HepG2 (cell line): ENCODE results near the gene PTTG1. TPM values are rescaled to one million over a fixed set of nuclear protein-coding genes. Genes with fewer than 3 reads are reported as not detected.

Source experiments
- ASH2L ChIP-seq: fragments of 300-600, 200-600 bp; sonication (generic); IDR thresholded peaks from 2 replicates; pipeline ENCODE4 v1.7.0; 2017; ENCODE audit warnings: low read depth, mild to moderate bottlenecking, moderate library complexity, mixed read lengths, low read length; ENCODE audit not compliant: insufficient read length
- ATF7-NPFF ChIP-seq: sonication (generic); formaldehyde crosslinking; IDR thresholded peaks from 2 replicates; pipeline ENCODE4 v1.8.1; 2023; ENCODE audit warnings: mild to moderate bottlenecking, low read depth, missing genetic modification reagents, moderate library complexity
- CTCF ChIP-seq: sonication (generic); formaldehyde crosslinking; IDR thresholded peaks from 2 replicates; pipeline ENCODE4 v1.5.0; 2020; ENCODE audit warnings: mild to moderate bottlenecking, missing genetic modification reagents, moderate library complexity
- FOXP4 ChIP-seq: sonication (generic); formaldehyde crosslinking; IDR thresholded peaks from 2 replicates; pipeline ENCODE4 v1.4.0; 2020; ENCODE audit warnings: missing genetic modification reagents
- GATAD1 ChIP-seq: IDR thresholded peaks from 2 replicates; pipeline ENCODE4 v1.6.1; 2016; ENCODE audit warnings: missing genetic modification reagents, missing compliant biosample characterization
- HNRNPLL ChIP-seq: fragments of 200-400 bp; formaldehyde crosslinking; IDR thresholded peaks from 2 replicates; pipeline ENCODE4 v1.6.1; 2017; ENCODE audit warnings: mild to moderate bottlenecking, low read depth, low read length; ENCODE audit not compliant: poor library complexity, severe bottlenecking
- HOXA3 ChIP-seq: sonication (generic); formaldehyde crosslinking; IDR thresholded peaks from 2 replicates; pipeline ENCODE4 v1.5.0; 2020; ENCODE audit warnings: missing genetic modification reagents
- IKZF4 ChIP-seq: sonication (generic); formaldehyde crosslinking; IDR thresholded peaks from 2 replicates; pipeline ENCODE4 v1.5.1; 2020; ENCODE audit warnings: borderline replicate concordance, mild to moderate bottlenecking, low read depth, missing genetic modification reagents; ENCODE audit errors: not compliant biosample characterization
- ISL2 ChIP-seq: sonication (generic); formaldehyde crosslinking; IDR thresholded peaks from 2 replicates; pipeline ENCODE4 v1.5.0; 2020; ENCODE audit warnings: missing genetic modification reagents
- MAX ChIP-seq: IDR thresholded peaks from 2 replicates; pipeline ENCODE4 v1.6.1; 2012; ENCODE audit warnings: inconsistent platforms
- MXD4 ChIP-seq: IDR thresholded peaks from 2 replicates; pipeline ENCODE4 v1.6.1; 2016; ENCODE audit warnings: mild to moderate bottlenecking, missing biosample characterization, missing genetic modification reagents
- NAIF1 ChIP-seq: sonication (generic); formaldehyde crosslinking; IDR thresholded peaks from 2 replicates; pipeline ENCODE4 v1.5.0; 2020; ENCODE audit warnings: mild to moderate bottlenecking, missing genetic modification reagents, borderline replicate concordance
- NFATC3 ChIP-seq: sonication (generic); formaldehyde crosslinking; IDR thresholded peaks from 2 replicates; pipeline ENCODE4 v1.5.1; 2020; ENCODE audit warnings: mild to moderate bottlenecking, missing genetic modification reagents
- RFX3 ChIP-seq: IDR thresholded peaks from 2 replicates; pipeline ENCODE4 v1.6.1; 2016; ENCODE audit warnings: missing biosample characterization, missing genetic modification reagents
- STAT6 ChIP-seq: sonication (generic); formaldehyde crosslinking; IDR thresholded peaks from 2 replicates; pipeline ENCODE4 v1.4.0; 2020; ENCODE audit warnings: missing genetic modification reagents, mild to moderate bottlenecking, borderline replicate concordance
- TEAD2 ChIP-seq: sonication (generic); formaldehyde crosslinking; IDR thresholded peaks from 2 replicates; pipeline ENCODE4 v1.9.0; 2021; ENCODE audit warnings: missing genetic modification reagents
- THRA ChIP-seq: sonication (generic); formaldehyde crosslinking; IDR thresholded peaks from 2 replicates; pipeline ENCODE4 v1.4.0; 2020; ENCODE audit warnings: missing genetic modification reagents, borderline replicate concordance
- YY1 ChIP-seq: IDR thresholded peaks from 2 replicates; pipeline ENCODE4 v1.6.1; 2011; ENCODE audit warnings: low read length, low read depth, moderate library complexity, mild to moderate bottlenecking; ENCODE audit not compliant: insufficient read depth, insufficient replicate concordance
- ZFP37 ChIP-seq: sonication (generic); formaldehyde crosslinking; IDR thresholded peaks from 2 replicates; pipeline ENCODE4 v1.4.0; 2020; ENCODE audit warnings: missing genetic modification reagents, borderline replicate concordance
- ZNF501 ChIP-seq: sonication (generic); formaldehyde crosslinking; IDR thresholded peaks from 2 replicates; pipeline ENCODE4 v1.5.1; 2020; ENCODE audit warnings: mild to moderate bottlenecking, moderate library complexity, missing genetic modification reagents
- ZNF749 ChIP-seq: sonication (generic); formaldehyde crosslinking; IDR thresholded peaks from 2 replicates; pipeline ENCODE4 v1.8.0; 2022; ENCODE audit warnings: mild to moderate bottlenecking, missing genetic modification reagents, moderate library complexity, borderline replicate concordance
- polyA plus RNA-seq, 8 experiments: library from polyadenylated mRNA; depleted of rRNA in 3 of 8; stranded (reverse) in 7 of 8; unstranded in 1 of 8; fragments of >200 nt; fragmentation: Illumina TruSeq in 4 of 8; extraction: Trizol in 4 of 8; gene quantifications; 2 replicates each; pipeline versions ENCODE4 v1.2.1 to v1.2.3, GENCODE V29; 2011 to 2016; ENCODE audit warnings: low read depth in 4 of 8, missing spikeins in 1 of 8, mixed read lengths in 1 of 8; ENCODE audit not compliant: insufficient read depth in 1 of 8
- total RNA-seq, 5 experiments: library from RNA; depleted of rRNA; stranded (reverse); fragments of >200 nt; fragmentation: Illumina TruSeq; extraction: Trizol; gene quantifications; 2 replicates each; pipeline ENCODE4 v1.2.3, GENCODE V29; 2016; ENCODE audit warnings: low read depth in 1 of 5

PTTG1 gene
- total and polyA plus RNA-seq, 2 of the 13 experiments (the other 11 are each of a cell fraction or from before 2014, with no cell fraction given), result 102 to 161 TPM

GRCh38 chr5:160421625-160422258 lies at the start of gene PTTG1 (continued):
- TF ChIP-seq THRA (CRISPR knock-in tag), result no peak
- TF ChIP-seq NFATC3, result no peak
- no peak for TF ChIP-seq ZNF501 (CRISPR knock-in tag)
- TF ChIP-seq FOXP4 (CRISPR knock-in tag), result 0 out of 2 replicates have a peak, but pooled peaks have one; percentile 26
- no peak for TF ChIP-seq RFX3
- peak; percentile 52; the same call in 1 of the 2 replicates for TF ChIP-seq ATF7-NPFF (CRISPR knock-in tag)
- no peak for TF ChIP-seq ZFP37 (CRISPR knock-in tag)
- TF ChIP-seq YY1, result no peak
- peak; percentile 85 for TF ChIP-seq ASH2L
- TF ChIP-seq TEAD2 (CRISPR knock-in tag), result no peak
- no peak for TF ChIP-seq NAIF1 (CRISPR knock-in tag)
- no peak for TF ChIP-seq IKZF4 (CRISPR knock-in tag)
- TF ChIP-seq HNRNPLL, result peak; percentile 83
- no peak for TF ChIP-seq ZNF749
- TF ChIP-seq MXD4, result 0 out of 2 replicates have a peak, but pooled peaks have one; percentile 47
- TF ChIP-seq GATAD1, result no peak; the same call in 1 of the 2 replicates
- TF ChIP-seq ISL2 (CRISPR knock-in tag), result 0 out of 2 replicates have a peak, but pooled peaks have one; percentile 17
- peak; percentile 46; the same call in 1 of the 2 replicates for TF ChIP-seq HOXA3
- no peak for TF ChIP-seq STAT6 (CRISPR knock-in tag)
- peak; percentile 57 for TF ChIP-seq MAX
- TF ChIP-seq CTCF (CRISPR knock-in tag), result peak; percentile 19
